Mucosa of stomach (tissue), 1 donor: ENCODE results near the gene DDX47.
A peak's percentile ranks its signal among the peaks of the same experiment; 100 is the strongest.
"Not testable (repeated sequence)": the region's sequence is repeated elsewhere in the genome, so short reads cannot be mapped to it uniquely, and the experiment has no call there.

Source experiments
- H3K27me3 ChIP-seq: one replicate; pipeline ENCODE4 v1.7.0; 2013; ENCODE audit warnings: mild to moderate bottlenecking, low read length; ENCODE audit not compliant: control insufficient read depth, insufficient read depth
- H3K36me3 ChIP-seq: one replicate; pipeline ENCODE4 v1.7.0; 2013; ENCODE audit warnings: low read length; ENCODE audit not compliant: control insufficient read depth, insufficient read depth
- H3K4me1 ChIP-seq: one replicate; pipeline ENCODE4 v1.7.0; 2013; ENCODE audit warnings: mild to moderate bottlenecking, low read length; ENCODE audit not compliant: control insufficient read depth, insufficient read depth
- H3K4me3 ChIP-seq: one replicate; pipeline ENCODE4 v1.7.0; 2013; ENCODE audit warnings: low read length
- H3K9ac ChIP-seq: one replicate; pipeline ENCODE4 v1.7.0; 2013; ENCODE audit warnings: mild to moderate bottlenecking, low read length, moderate library complexity
- H3K9me3 ChIP-seq: one replicate; pipeline ENCODE4 v1.7.0; 2013; ENCODE audit warnings: mild to moderate bottlenecking, low read length, moderate library complexity; ENCODE audit not compliant: control insufficient read depth
- donor health status: Pancreatic carcinoma.

Gene DDX47

DNA sequence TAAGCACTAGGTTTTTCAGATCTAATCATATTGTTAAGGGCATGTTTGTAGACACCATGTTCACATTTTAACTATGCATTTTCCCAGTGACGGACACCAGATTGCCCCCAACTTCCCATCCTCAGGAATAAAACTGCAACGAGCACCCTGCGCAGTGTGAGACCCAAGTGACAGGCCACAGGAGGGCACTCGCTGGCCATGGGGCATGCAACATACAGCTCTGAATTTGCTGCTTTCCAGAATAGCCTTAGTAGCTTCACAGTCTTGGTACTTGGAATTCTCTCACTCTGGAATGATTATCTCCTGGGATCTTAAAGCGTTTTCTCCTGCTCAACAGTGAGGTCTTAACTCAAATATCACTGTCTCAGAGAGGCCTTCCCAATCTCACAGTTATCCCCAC lies 972 bp upstream of the DDX47 start:
- Histone ChIP-seq H3K9me3 (no peaks in the 10 kb centered on the region), H3K9ac (no peak overlapping the region), H3K4me1 (peaks cover 35% of the 10 kb centered on the region), H3K4me3 (no peak overlapping the region), H3K36me3 (no peaks in the 10 kb centered on the region), H3K27me3 (no peaks in the 10 kb centered on the region)

DNA sequence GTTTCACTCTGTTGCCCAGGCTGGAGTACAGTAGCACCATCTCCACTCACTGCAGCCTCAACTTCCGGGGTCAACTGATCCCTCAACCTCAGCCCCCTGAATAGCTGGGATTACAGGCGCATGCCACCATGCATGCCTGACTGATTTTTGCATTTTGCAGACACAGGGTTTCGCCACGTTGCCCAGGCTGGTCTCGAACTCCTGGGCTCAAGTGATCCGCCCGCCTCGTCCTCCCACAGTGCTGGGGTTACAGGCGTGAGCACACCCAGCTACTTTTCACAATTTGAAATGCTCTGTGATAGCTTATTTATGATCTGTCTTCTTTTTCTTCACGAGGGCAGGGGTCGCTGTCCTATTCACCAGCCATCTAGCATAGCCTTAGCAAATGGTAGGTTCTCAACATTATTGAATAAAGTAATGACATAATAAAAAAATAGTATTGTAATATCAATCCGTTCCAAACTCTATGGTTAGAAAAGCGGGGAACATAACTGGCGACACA lies 477 bp upstream of the DDX47 start:
- H3K9ac ChIP-seq, result no peak overlapping the region
- H3K27me3 ChIP-seq, result no peaks in the 10 kb centered on the region
- no peaks in the 10 kb centered on the region for H3K36me3 ChIP-seq
- H3K4me1 ChIP-seq, result peaks cover 31% of the 10 kb centered on the region
- no peak overlapping the region for H3K4me3 ChIP-seq
- H3K9me3 ChIP-seq, result no peaks in the 10 kb centered on the region

DNA sequence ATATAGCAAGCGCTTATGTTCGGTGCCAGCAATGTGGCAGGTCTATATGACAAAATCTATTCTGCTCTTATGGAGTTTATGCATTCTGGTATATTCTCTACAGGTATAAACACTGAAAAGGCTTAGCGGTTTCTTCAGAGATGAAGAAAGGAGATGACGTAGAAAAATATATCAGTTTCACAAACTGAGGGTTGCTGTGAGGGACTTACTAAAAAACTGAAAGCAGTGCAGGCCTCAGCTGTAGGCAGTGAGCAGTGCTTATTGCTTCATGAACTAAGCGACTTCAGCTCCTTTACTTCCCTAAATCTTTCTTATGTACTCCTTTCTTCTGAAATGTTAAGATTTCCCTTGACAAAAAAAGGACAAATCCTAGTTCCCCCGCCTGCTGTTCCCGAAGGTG lies 4.5 kb downstream of the DDX47 start:
- Histone ChIP-seq H3K9ac (no peak overlapping the region), H3K27me3 (no peaks in the 10 kb centered on the region), H3K36me3 (no peaks in the 10 kb centered on the region), H3K4me3 (no peak overlapping the region), H3K4me1 (peaks cover 16% of the 10 kb centered on the region), H3K9me3 (no peaks in the 10 kb centered on the region)

DNA sequence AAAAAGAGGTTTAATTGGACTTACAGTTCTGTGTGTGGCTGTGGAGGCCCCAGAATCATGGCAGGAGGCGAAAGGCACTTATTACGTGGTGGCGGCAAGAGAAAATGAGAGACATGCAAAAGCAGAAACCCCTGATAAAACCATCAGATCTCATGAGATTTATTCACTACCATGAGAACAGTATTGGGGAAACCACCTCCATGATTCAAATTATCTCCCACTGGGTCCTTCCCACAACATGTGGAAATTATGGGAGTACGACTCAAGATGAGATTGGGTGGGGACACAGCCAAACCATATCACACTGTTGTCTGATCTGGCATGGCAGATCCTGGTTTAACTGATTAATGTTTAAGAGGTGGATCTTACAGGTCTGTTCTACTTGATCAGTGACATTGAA lies 5.6 kb downstream of the DDX47 start:
- Histone ChIP-seq H3K9me3 (no peaks in the 10 kb centered on the region), H3K9ac (no peak overlapping the region), H3K36me3 (peaks cover 3% of the 10 kb centered on the region), H3K4me1 (peaks cover 12% of the 10 kb centered on the region), H3K27me3 (no peaks in the 10 kb centered on the region), H3K4me3 (no peak overlapping the region)

DNA sequence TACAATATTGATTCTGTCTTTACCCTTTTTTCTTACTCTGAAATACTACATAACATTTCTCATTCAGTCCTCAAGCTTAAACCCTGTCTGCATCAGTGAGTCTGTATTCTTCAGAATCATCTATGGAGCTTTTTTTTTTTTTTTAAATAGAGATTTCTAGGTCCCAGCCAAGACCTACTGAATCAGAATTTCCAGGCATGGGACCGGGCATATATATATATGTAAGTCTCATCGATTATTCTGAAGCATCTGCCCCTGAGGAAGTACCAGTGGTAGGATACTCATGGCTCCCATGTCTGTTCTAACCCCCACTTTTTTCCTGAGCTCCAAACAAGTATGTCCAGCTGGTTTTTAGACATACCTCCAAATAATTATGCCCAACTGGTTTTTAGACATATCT lies 6.1 kb downstream of the DDX47 start:
- H3K9me3 ChIP-seq, result no peaks in the 10 kb centered on the region
- H3K9ac ChIP-seq, result no peak overlapping the region
- peaks cover 3% of the 10 kb centered on the region for H3K36me3 ChIP-seq
- H3K4me3 ChIP-seq, result no peak overlapping the region
- no peaks in the 10 kb centered on the region for H3K27me3 ChIP-seq
- H3K4me1 ChIP-seq, result peaks cover 7% of the 10 kb centered on the region

DNA sequence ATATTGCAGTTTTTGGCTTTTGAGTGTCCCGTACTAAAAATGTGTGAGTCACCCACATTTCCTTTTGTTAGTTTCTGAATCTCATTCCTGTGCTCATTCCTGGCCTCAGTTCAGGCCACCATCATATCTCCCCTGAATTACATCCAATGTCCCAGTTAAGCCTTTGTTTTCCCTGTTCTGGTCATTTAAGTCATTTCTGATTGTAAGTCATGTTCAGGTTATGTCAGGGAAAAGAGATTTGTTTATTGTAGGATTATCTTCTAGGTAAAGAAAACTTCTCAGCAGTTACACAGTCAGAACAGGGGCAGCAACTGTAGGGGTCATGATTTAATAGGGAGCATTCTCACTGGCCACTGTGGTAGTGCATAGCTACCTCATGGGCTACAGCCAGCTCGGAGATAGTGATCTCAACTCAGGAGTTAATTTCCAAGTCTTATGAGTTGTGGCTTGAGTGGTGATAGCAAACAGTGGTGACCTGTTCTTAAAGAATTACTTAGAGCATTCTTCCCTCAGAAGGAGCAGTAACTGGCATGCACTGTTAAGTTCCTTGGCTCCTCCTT lies 6.7 kb downstream of the DDX47 start:
- Histone ChIP-seq H3K4me3 (no peak overlapping the region), H3K4me1 (peaks cover under 1% of the 10 kb centered on the region), H3K36me3 (peaks cover 3% of the 10 kb centered on the region), H3K27me3 (no peaks in the 10 kb centered on the region), H3K9ac (no peak overlapping the region), H3K9me3 (no peaks in the 10 kb centered on the region)

DNA sequence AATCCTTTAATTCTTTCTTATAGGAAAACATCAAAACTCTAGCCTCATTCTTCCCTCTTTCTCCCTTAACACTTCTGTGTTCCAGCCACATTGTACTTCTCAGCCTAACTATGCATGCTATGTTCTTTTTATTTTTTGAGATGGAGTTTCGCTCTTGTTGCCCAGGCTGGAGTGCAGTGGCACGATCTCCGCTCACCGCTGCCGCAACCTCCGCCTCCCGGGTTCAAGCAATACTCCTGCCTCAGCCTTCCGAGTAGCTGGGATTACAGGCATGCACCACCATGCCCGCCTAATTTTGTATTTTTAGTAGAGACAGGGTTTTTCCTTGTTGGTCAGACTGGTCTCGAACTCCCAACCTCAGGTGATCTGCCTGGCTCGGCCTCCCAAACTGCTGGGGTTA lies 7.2 kb downstream of the DDX47 start:
- not testable (repeated sequence) for H3K9ac ChIP-seq, H3K4me3 ChIP-seq, H3K4me1 ChIP-seq, H3K9me3 ChIP-seq, H3K36me3 ChIP-seq, H3K27me3 ChIP-seq

DNA sequence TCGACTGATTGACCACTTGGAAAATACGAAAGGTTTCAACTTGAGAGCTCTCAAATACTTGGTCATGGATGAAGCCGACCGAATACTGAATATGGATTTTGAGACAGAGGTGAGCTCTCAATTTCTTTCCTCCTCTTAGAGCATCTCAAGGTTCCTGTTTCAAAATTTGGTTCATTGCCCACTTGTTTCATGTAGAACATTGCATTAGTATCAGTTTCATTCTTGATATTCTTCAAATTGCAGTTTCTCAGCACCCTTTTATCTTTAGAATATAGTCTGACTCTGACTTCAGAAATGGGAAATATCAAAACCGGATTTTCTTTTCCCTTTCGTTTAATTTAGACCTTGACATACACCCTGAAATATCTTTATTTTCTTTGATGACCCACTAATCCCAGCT lies 8.8 kb downstream of the DDX47 start:
- no peak overlapping the region for H3K4me3 ChIP-seq
- no peaks in the 10 kb centered on the region for H3K9me3 ChIP-seq
- peaks cover 3% of the 10 kb centered on the region for H3K36me3 ChIP-seq
- no peaks in the 10 kb centered on the region for H3K27me3 ChIP-seq
- H3K4me1 ChIP-seq, result no peaks in the 10 kb centered on the region
- H3K9ac ChIP-seq, result no peak overlapping the region

DNA sequence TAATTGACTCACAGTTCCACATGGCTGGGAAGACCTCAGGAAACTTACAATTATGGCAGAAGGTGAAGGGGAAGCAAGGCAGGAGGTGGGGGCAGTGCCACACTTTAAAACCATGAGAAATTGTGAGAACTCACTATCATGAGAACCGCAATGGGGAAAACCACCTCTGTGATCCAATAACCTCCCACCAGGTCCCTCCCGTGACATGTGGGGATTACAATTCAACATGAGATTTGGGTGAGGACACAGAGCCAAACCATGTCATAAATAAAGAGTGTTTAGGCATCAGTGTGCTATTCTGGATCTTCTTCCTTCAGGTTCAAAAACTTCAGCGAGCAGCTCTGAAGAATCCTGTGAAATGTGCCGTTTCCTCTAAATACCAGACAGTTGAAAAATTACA lies 9.7 kb downstream of the DDX47 start:
- peaks cover 3% of the 10 kb centered on the region for H3K36me3 ChIP-seq

DNA sequence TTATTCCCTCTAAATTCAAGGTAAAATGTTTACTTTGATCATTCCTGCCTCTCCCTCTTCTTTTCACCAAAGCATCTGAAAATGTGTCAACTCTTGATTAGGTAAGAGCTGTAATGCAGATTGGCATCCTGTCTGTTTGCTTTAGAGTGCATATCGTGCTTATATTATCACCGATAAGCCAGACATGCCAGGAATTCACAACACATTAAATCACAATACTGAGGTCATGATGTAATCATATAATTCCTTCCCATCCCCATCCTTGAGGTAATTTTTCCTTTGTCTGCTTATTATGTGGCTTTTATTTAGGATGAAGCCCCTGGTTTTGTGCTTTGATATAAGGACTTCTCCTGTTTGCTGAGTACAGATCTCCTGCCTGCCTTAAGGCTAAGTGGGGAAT lies 10.2 kb downstream of the DDX47 start:
- H3K9me3 ChIP-seq, result no peaks in the 10 kb centered on the region
- H3K9ac ChIP-seq, result no peak overlapping the region

More for the DNA sequence above, 9.7 kb downstream of the DDX47 start:
- H3K9ac ChIP-seq, result no peak overlapping the region
- no peaks in the 10 kb centered on the region for H3K27me3 ChIP-seq
- no peaks in the 10 kb centered on the region for H3K4me1 ChIP-seq
- no peaks in the 10 kb centered on the region for H3K9me3 ChIP-seq
- no peak overlapping the region for H3K4me3 ChIP-seq

DNA sequence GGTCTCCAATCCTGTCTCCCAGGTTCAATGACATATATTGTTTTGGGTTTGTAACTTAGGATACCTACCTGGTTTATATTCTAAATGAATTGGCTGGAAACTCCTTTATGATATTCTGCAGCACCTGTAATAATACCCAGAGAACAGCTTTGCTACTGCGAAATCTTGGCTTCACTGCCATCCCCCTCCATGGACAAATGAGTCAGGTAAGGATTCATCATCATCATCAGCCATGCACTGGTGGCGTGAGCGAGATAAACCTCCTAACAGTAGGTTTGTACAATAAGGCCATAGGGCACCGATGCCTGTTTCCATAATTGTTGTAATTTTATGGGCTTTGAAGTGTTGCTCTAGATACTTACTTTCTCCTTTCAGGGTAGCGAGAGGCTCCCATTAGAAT lies 10.7 kb downstream of the DDX47 start:
- no peak overlapping the region for H3K4me3 ChIP-seq
- H3K4me1 ChIP-seq, result no peaks in the 10 kb centered on the region
- no peaks in the 10 kb centered on the region for H3K27me3 ChIP-seq
- no peak overlapping the region for H3K9ac ChIP-seq
- H3K9me3 ChIP-seq, result no peaks in the 10 kb centered on the region
- peaks cover 3% of the 10 kb centered on the region for H3K36me3 ChIP-seq

More for the DNA sequence above, 10.2 kb downstream of the DDX47 start:
- Histone ChIP-seq H3K4me1 (no peaks in the 10 kb centered on the region), H3K4me3 (no peak overlapping the region), H3K36me3 (peaks cover 3% of the 10 kb centered on the region), H3K27me3 (no peaks in the 10 kb centered on the region)

DNA sequence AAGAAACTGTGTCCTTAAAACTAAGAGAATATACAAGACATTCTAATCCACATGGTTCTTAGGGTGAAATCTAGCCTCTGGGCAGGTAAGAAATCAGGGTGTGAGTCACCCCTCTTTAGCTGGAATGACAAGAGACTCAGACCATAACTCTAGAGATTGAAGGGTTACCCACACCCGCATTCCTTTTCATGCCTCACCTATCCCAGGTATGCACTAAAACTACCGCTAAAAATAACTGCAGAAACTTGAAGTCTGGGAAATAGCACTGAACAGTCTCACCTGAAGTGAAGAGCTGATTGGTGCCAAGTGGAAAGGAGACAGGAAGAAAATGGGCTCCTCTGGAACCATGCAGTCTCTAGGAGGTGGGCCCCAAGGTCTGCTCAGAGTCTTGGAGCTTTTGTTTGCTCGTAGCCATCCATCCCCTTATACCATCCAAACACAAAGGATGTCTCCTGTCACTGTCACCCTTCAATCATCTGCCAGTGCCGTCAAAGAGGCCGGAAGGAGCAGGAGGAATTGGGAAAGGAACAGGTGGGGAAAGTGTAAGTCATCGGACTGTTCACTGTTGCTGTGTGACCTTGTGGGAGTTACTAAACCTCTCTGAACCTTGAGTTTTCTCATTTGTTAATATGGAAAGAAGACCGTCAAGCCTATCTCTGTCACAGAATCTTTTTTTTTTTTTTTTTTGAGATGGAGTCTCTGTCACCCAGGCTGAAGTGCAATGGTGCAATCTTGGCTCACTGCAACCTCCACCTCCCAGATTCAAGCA lies 22.4 kb downstream of the DDX47 start:
- no peaks in the 10 kb centered on the region for H3K9me3 ChIP-seq
- H3K4me1 ChIP-seq, result peaks cover 43% of the 10 kb centered on the region
- peak overlapping the region; percentile 22 for H3K9ac ChIP-seq
- no peaks in the 10 kb centered on the region for H3K36me3 ChIP-seq
- H3K27me3 ChIP-seq, result no peaks in the 10 kb centered on the region
- H3K4me3 ChIP-seq, result peak overlapping the region; percentile 3
